Kidney (tissue), 14 donors: Measurements from ENCODE around the gene SOBP. TPM values are rescaled to one million over a fixed set of nuclear protein-coding genes. Genes with fewer than 3 reads are reported as not detected.

Experiments
- DNase-seq, 5 donors: peaks; one replicate each; pipeline ENCODE4 v3.0.0-alpha.2; 2013 to 2020
- FAIRE-seq: peaks from 2 replicates; lab custom pipeline; 2012; peaks lifted over from hg19 to GRCh38; lab: Jason Lieb, UNC
- H3K27ac ChIP-seq, 2 donors: one replicate each; pipeline ENCODE4 v1.7.0; 2013; ENCODE audit warnings: low read depth in 2 of 2, low read length in 2 of 2, inconsistent platforms in 1 of 2
- H3K27me3 ChIP-seq: one replicate; pipeline ENCODE4 v1.7.1; 2013; ENCODE audit warnings: low read length, inconsistent platforms; ENCODE audit not compliant: control insufficient read depth, insufficient read depth
- H3K36me3 ChIP-seq, 3 donors: one replicate each; pipeline versions ENCODE4 v1.7.0 to v1.7.1; 2013; ENCODE audit warnings: low read length in 3 of 3, control low read depth in 1 of 3, inconsistent platforms in 1 of 3; ENCODE audit not compliant: insufficient read depth in 3 of 3, control insufficient read depth in 2 of 3
- H3K4me1 ChIP-seq, 3 donors: one replicate each; pipeline versions ENCODE4 v1.7.0 to v1.7.1; 2013; ENCODE audit warnings: low read length in 3 of 3, inconsistent platforms in 1 of 3, low read depth in 1 of 3; ENCODE audit not compliant: control insufficient read depth in 2 of 3, insufficient read depth in 2 of 3
- H3K4me3 ChIP-seq, 3 donors: one replicate each; pipeline versions ENCODE4 v1.7.0 to v1.8.1; 2013; ENCODE audit warnings: low read length in 3 of 3, control low read depth in 1 of 3, inconsistent platforms in 1 of 3
- H3K9ac ChIP-seq, 3 donors: one replicate each; pipeline versions ENCODE4 v1.7.0 to v1.7.1; 2013; ENCODE audit warnings: low read length in 3 of 3, control low read depth in 1 of 3, inconsistent platforms in 1 of 3
- H3K9me3 ChIP-seq, 3 donors: one replicate each; pipeline versions ENCODE4 v1.7.0 to v1.7.1; 2013; ENCODE audit warnings: low read length in 3 of 3, control low read depth in 1 of 3, inconsistent platforms in 1 of 3; ENCODE audit not compliant: control insufficient read depth in 2 of 3, insufficient read depth in 1 of 3
- intact Hi-C: fragments of 100-400 bp; cut with DNase I; formaldehyde crosslinking; loops from one replicate; pipeline ENCODE4 v1.11.1; 2022
- polyA plus RNA-seq: library from polyadenylated mRNA; stranded (reverse); fragments of 350-450 nt; fragmentation: Illumina TruSeq; extraction: RNeasy Lipid Tissue Mini Kit (QIAGEN cat#74804); gene quantifications from one replicate; pipeline ENCODE4 v1.2.3, GENCODE V29; 2014; ENCODE audit warnings: low read depth, low replicate concordance; ENCODE audit not compliant: insufficient read depth
- total RNA-seq: library from RNA; stranded (reverse); fragmentation: NEBNext Ultra II Directional; extraction: Animal tissue kit (Norgen Biotek cat#: 25700); gene quantifications from one replicate; pipeline ENCODE4 v1.2.1, GENCODE V29; 2021
- TF ChIP-seq, protein P1 (sequence below): IDR thresholded peaks from 3 replicates; pipeline ENCODE4 v1.5.1; 2012; ENCODE audit warnings: mild to moderate bottlenecking, moderate library complexity, borderline replicate concordance; ENCODE audit not compliant: insufficient read depth; ENCODE audit errors: extremely low read depth
- donor health status: control.
- donor health status: control.
- donor health status: control.
- donor health status: control.
- donor health status: control.
- donor health status: DM: yes; HTN: yes; CAD: no.
- donor health status: Normal renal cell carcinoma (clear cell type).

SOBP gene
- total and polyA plus RNA-seq, 2 donors from 2014 or later, result 5.4 to 9.5 TPM

DNA sequence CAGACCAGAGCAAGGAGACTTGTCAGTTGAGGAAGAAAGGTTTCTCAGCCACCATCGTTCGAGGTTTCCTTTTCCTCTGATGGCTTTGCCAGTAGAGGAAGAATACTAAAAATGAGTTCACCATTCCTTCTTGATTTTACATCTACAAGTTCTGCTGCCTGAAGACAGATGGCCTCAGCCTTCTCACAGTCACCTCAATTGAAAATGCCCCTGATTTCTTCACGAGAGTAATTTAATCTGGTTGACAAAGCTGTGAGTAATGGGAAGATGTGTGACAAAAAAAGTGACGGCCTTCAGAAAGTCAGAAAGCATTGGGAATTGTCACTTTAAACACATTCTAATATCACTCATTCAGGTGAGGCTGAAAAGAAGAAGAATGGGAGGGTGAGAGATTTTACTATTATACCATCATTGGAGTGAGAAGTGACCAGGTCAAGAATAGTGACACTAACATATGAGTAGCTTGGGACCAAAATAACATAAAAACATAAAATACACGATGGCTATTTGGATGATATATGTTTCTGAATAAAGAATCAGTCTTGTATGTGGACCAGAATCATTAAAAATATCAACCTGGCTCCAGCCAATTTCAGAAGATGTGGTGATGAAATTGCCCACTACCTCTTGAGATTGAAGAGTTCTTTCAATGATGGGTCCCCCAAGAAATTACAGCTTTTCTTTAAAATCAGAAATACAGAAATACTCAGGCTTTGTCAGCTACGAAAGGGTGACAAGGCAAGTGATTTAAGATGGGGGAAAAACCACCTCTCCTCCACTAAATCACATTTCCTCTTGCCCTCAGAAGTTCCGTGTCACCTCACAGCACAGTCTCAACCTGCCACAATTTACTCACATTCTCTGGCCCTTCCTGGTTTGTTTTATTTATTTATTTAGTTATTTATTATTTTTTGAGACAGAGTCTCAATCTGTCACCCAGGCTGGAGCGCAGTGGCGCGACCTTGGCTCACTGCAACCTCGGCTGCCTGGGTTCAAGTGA, 147.7 kb downstream of the SOBP start:
- DNase-seq (no peak), FAIRE-seq (no peak)
- Histone ChIP-seq H3K27ac (no peak overlapping the region), H3K36me3 (peaks cover 0 to 5% (median 0%) of the 10 kb centered on the region in 3 donors), H3K9ac (no peak overlapping the region), H3K4me3 (no peak overlapping the region), H3K9me3 (no peaks in the 10 kb centered on the region), H3K4me1 (peaks cover 0 to 5% (median 0%) of the 10 kb centered on the region in 3 donors), H3K27me3 (no peaks in the 10 kb centered on the region)
- intact Hi-C loops, result no loop called here
- TF ChIP-seq, protein P1, sequence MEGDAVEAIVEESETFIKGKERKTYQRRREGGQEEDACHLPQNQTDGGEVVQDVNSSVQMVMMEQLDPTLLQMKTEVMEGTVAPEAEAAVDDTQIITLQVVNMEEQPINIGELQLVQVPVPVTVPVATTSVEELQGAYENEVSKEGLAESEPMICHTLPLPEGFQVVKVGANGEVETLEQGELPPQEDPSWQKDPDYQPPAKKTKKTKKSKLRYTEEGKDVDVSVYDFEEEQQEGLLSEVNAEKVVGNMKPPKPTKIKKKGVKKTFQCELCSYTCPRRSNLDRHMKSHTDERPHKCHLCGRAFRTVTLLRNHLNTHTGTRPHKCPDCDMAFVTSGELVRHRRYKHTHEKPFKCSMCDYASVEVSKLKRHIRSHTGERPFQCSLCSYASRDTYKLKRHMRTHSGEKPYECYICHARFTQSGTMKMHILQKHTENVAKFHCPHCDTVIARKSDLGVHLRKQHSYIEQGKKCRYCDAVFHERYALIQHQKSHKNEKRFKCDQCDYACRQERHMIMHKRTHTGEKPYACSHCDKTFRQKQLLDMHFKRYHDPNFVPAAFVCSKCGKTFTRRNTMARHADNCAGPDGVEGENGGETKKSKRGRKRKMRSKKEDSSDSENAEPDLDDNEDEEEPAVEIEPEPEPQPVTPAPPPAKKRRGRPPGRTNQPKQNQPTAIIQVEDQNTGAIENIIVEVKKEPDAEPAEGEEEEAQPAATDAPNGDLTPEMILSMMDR, result no peak

DNA sequence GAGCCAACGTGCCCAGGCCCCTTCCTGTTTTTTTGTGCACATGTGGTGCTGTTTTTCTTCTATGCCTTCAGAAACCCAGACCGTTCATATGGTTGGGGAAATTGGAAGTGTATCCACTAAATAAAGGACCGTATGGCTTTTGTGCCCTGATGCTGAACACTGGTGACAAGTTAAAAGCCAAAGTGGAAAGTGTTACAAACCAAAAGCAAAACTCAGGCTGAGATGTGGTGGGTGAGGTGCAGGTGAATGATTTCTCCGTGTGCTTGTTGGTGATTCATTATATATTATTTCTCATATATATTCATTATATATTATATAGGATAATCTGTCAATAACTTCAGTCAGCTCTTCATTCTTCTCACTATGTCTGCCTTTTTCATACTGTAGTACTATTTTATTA, 148.6 kb downstream of the SOBP start:
- intact Hi-C loops, result no loop called here
- TF ChIP-seq, protein P1, result no peak

DNA sequence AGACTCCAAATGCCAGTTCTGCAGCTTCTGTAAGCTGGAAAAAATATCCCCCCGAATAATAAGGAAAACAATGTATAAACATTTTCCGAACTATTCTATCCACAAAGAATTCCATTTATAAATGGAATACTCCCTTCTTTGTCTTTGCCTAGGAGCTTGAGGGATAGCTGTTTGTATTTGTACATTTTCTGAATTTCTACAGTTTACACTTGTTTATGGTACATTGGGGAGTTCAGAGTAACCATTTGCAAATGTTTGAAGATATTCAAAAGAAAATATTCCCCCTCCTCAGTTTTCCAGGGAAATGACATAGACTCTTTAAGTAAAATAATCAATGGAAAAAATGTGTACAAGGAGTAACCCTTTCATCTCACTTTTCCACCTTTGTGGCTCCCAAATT, 149.6 kb downstream of the SOBP start:
- DNase-seq (no peak), FAIRE-seq (no peak)
- Histone ChIP-seq H3K9me3 (no peaks in the 10 kb centered on the region), H3K27ac (no peak overlapping the region), H3K4me3 (no peak overlapping the region), H3K27me3 (no peaks in the 10 kb centered on the region), H3K36me3 (peaks cover 0 to 5% (median 0%) of the 10 kb centered on the region in 3 donors), H3K9ac (no peak overlapping the region), H3K4me1 (peaks cover 0 to 5% (median 0%) of the 10 kb centered on the region in 3 donors)
- TF ChIP-seq, protein P1, result no peak
- intact Hi-C loops, result no loop called here

More for the DNA sequence above, 148.6 kb downstream of the SOBP start:
- Histone ChIP-seq H3K4me1 (peaks cover 0 to 5% (median 0%) of the 10 kb centered on the region in 3 donors), H3K4me3 (no peak overlapping the region), H3K9me3 (no peaks in the 10 kb centered on the region), H3K9ac (no peak overlapping the region), H3K27me3 (no peaks in the 10 kb centered on the region), H3K27ac (no peak overlapping the region), H3K36me3 (peaks cover 0 to 5% (median 0%) of the 10 kb centered on the region in 3 donors)
- no peak for FAIRE-seq
- no peak for DNase-seq
